ENCODE measurements around the gene FIBP.

GRCh38 chr11:65857853-65858680, 30.2 kb downstream of the FIBP start, which contains the start of gene CFL1:
- TF ChIP-seq CTCF (conservative IDR thresholded peaks at IDR 0.05; ENCODE audit: low read depth, low read length): 0 out of 2 replicates have a peak, but pooled peaks have one; percentile 7
- TF ChIP-seq POLR2A (IDR thresholded peaks at IDR 0.05; ENCODE audit: low read depth, low read length): peak; percentile 100
- TF ChIP-seq RAD21 (IDR thresholded peaks at IDR 0.05; ENCODE audit: low read length): no peak
- TF ChIP-seq MXI1 (IDR thresholded peaks at IDR 0.05; ENCODE audit: borderline replicate concordance, low read depth, low read length): peak; percentile 44; the same call in 1 of the 2 replicates
- TF ChIP-seq SMC3 (IDR thresholded peaks at IDR 0.05; ENCODE audit: low read depth, low read length): no peak
- TF ChIP-seq USF2 (IDR thresholded peaks at IDR 0.05; ENCODE audit: low read depth, low read length): no peak
- no peak for TF ChIP-seq MAFK (IDR thresholded peaks at IDR 0.05; ENCODE audit: low read depth, low read length)
- TF ChIP-seq BHLHE40 (IDR thresholded peaks at IDR 0.05; ENCODE audit: low read depth, low read length): no peak
- TF ChIP-seq MAZ (IDR thresholded peaks at IDR 0.05; ENCODE audit: borderline replicate concordance, low read depth, low read length): peak; percentile 91
